ENCODE measurements around the gene TOE1. TPM values are rescaled to one million over a fixed set of nuclear protein-coding genes. Genes with fewer than 3 reads are reported as not detected.

Gene TOE1
- polyA plus RNA-seq, 1 of the 3 experiments (the other 2 are of a cell fraction), result 19.1 TPM

- WGBS (ENCODE audit: low lambda C conversion rate), result 73% methylated on average over 3 of the region's 3 CpGs
- DNase-seq, result no peak
Measured at GRCh38 chr1:45306905-45307304, 33.1 kb upstream of the TOE1 start.

More at GRCh38 chr1:45306905-45307304, 33.1 kb upstream of the TOE1 start:
- ChIA-PET CTCF (interaction anchor here (1.3 to 14.7 kb wide), 4 partner anchors 21 to 471 kb away, joined by 3 to 470 read pairs (median 6); partner anchors contain the start of genes HECTD3, MUTYH and UROD), POLR2A (no interaction called here)
- no peaks in the 10 kb centered on the region for H3K36me3 ChIP-seq (replicated peaks in 1 of 2; ENCODE audit: control insufficient read depth in 1 of 2, insufficient read depth in 2 of 2, low read length in 1 of 2)
- H2AFZ ChIP-seq (ENCODE audit: low read depth), result no peak overlapping the region; the same call in 1 of the 2 replicates
- no peaks in the 10 kb centered on the region for H3K27me3 ChIP-seq (ENCODE audit: insufficient read depth)
- H3K4me3 ChIP-seq (ENCODE audit: low read depth in 2 of 2, low read length in 1 of 2), result no peak overlapping the region
- H3K79me2 ChIP-seq (ENCODE audit: insufficient read depth), result no peaks in the 10 kb centered on the region
- H3K27ac ChIP-seq (ENCODE audit: low read depth in 2 of 2, low read length in 1 of 2), result no peak overlapping the region
- peaks cover 8% of the 10 kb centered on the region for H3F3A ChIP-seq (replicated peaks; ENCODE audit: insufficient read depth)
- peaks cover 0 to 12% of the 10 kb centered on the region in 2 experiments; a peak in 1 of 4 replicates for H3K4me1 ChIP-seq (ENCODE audit: control insufficient read depth in 1 of 2, insufficient read depth in 2 of 2, low read depth in 1 of 2, low read length in 1 of 2)
- H4K20me1 ChIP-seq (ENCODE audit: insufficient read depth), result no peaks in the 10 kb centered on the region
- H3K9ac ChIP-seq, result no peak overlapping the region
- TF ChIP-seq GATA2 (CRISPR knock-in tag; IDR thresholded peaks at IDR 0.05), result no peak
- no peak for TF ChIP-seq IRF3 (IDR thresholded peaks at IDR 0.05; ENCODE audit: low read depth, low read length)
- no peak for TF ChIP-seq TEAD4 (IDR thresholded peaks at IDR 0.05; ENCODE audit: borderline replicate concordance, insufficient read depth)
- TF ChIP-seq RAD21 (IDR thresholded peaks at IDR 0.05; ENCODE audit: low read length), result no peak
- TF ChIP-seq CHD2 (IDR thresholded peaks at IDR 0.05; ENCODE audit: low read length, partially characterized antibody), result no peak
- no peak for TF ChIP-seq RXRA (IDR thresholded peaks at IDR 0.05; ENCODE audit: borderline replicate concordance, low read depth)
- TF ChIP-seq NFIC (IDR thresholded peaks at IDR 0.05; ENCODE audit: borderline replicate concordance), result no peak
- TF ChIP-seq SMC3 (IDR thresholded peaks at IDR 0.05; ENCODE audit: low read depth, low read length), result no peak
- no peak for TF ChIP-seq TAF1 (IDR thresholded peaks at IDR 0.05; ENCODE audit: borderline replicate concordance, low read depth, low read length)
- TF ChIP-seq TCF12 (IDR thresholded peaks at IDR 0.05), result no peak
- TF ChIP-seq CTCF (IDR thresholded peaks at IDR 0.05), result no peak
- TF ChIP-seq ZBTB33 (IDR thresholded peaks at IDR 0.05; ENCODE audit: borderline replicate concordance, low read depth), result no peak
- no peaks in the 10 kb centered on the region for H3K9me2 ChIP-seq
- no peaks in the 10 kb centered on the region for H3K9me3 ChIP-seq
- H3K4me2 ChIP-seq, result no peak overlapping the region

All from SK-N-SH (cell line).